HS-27A (cell line): ENCODE measurements around the gene PPP1R3F.
"Not testable (repeated sequence)": the region's sequence is repeated elsewhere in the genome, so short reads cannot be mapped to it uniquely, and the experiment has no call there.

Source experiments
- DNase-seq: peaks from one replicate; pipeline ENCODE4 v3.0.0-alpha.2; 2012; ENCODE audit warnings: low read depth, missing footprints

The PPP1R3F gene

GRCh38 chrX:49322266-49322665, 52.7 kb downstream of the PPP1R3F start:
- DNase-seq = not testable (repeated sequence)

GRCh38 chrX:49323735-49324134, 54.1 kb downstream of the PPP1R3F start:
- not testable (repeated sequence) for DNase-seq

DNA sequence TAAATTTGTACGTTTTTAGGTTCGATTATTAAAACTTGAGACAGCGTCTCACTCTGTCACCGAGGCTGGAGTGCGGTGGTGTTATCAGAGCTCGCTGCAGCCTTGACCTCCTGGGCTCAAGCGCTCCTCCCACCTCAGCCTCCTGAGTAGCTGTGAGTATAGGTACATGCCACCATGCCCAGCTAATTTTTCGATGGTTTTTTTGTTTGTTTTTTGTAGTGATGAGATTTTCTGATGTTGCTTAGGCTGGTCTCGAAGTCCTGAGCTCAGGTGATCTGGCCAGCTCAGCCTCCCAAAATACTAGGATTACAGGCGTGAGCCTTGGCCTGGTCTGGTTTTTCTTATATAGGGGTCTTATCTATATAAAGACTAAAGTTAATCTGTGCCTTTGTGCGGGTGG, 60.8 kb downstream of the PPP1R3F start:
- DNase-seq = not testable (repeated sequence)

- DNase-seq = not testable (repeated sequence)
These were observed 61.7 kb downstream of the PPP1R3F start, which contains the start of gene GAGE13 for GRCh38 chrX:49331282-49331681. GAGE13 (plus strand) TSS chrX:49331582; CDS start chrX:49332738, 1,156 bp downstream.

GRCh38 chrX:49331841-49332240, 62.2 kb downstream of the PPP1R3F start:
- not testable (repeated sequence) for DNase-seq
